SK-N-SH (cell line): ENCODE measurements around the gene ASAP3. TPM values are rescaled to one million over a fixed set of nuclear protein-coding genes. Genes with fewer than 3 reads are reported as not detected.
A peak's percentile ranks its signal among the peaks of the same experiment; 100 is the strongest.

ENCODE experiments used
- CTCF ChIA-PET: fragments of 300-600, 350-600 bp; formaldehyde crosslinking; extraction: SDS; loops from one replicate; lab custom pipeline; 2021; lab: Yijun Ruan, JAX
- POLR2A ChIA-PET: fragments of 350-600 bp; sonication (Branson Sonifier 250); formaldehyde crosslinking; extraction: SDS; loops from one replicate; lab custom pipeline; 2020; ENCODE audit warnings: antibody characterized with exemption, inconsistent platforms; lab: Yijun Ruan, JAX
- DNase-seq: peaks from one replicate; pipeline ENCODE4 v3.0.0; 2012
- H2AFZ ChIP-seq: fragments of 200-600 bp; sonication (generic); 2 replicates; pipeline ENCODE4 v1.8.1; 2016; ENCODE audit warnings: antibody characterized with exemption, mild to moderate bottlenecking, low read depth
- H3F3A ChIP-seq: fragments of 200-600 bp; sonication (generic); replicated peaks from 2 replicates; pipeline ENCODE3; 2016; ENCODE audit warnings: antibody characterized with exemption, mild to moderate bottlenecking; ENCODE audit not compliant: insufficient read depth
- H3K27ac ChIP-seq, 2 experiments: fragments of 200-500 bp in 1 of 2; fragments of 200-600 bp in 1 of 2; sonication (Bioruptor generic) in 1 of 2; sonication (generic), shearing (Covaris generic) in 1 of 2; 2 replicates each; pipeline versions ENCODE4 v1.5.1 to v1.6.1; 2014 to 2016; ENCODE audit warnings: low read depth in 2 of 2, inconsistent platforms in 1 of 2, low read length in 1 of 2, mild to moderate bottlenecking in 1 of 2, mixed read lengths in 1 of 2
- H3K27me3 ChIP-seq: fragments of 200-600 bp; sonication (generic), shearing (Covaris generic); 2 replicates; pipeline ENCODE4 v1.6.1; 2016; ENCODE audit warnings: mixed run types; ENCODE audit not compliant: insufficient read depth
- H3K36me3 ChIP-seq, 2 experiments: fragments of 200-500 bp in 1 of 2; fragments of 200-600 bp in 1 of 2; sonication (Bioruptor generic) in 1 of 2; sonication (generic) in 1 of 2; replicated peaks in 1 of 2; 2 replicates each; pipeline versions ENCODE3 to v1.5.1; 2014 to 2016; ENCODE audit warnings: low read length in 1 of 2, mild to moderate bottlenecking in 1 of 2; ENCODE audit not compliant: insufficient read depth in 2 of 2, control insufficient read depth in 1 of 2
- H3K4me1 ChIP-seq, 2 experiments: fragments of 200-500 bp in 1 of 2; fragments of 200-600 bp in 1 of 2; sonication (Bioruptor generic) in 1 of 2; sonication (generic), shearing (Covaris generic) in 1 of 2; 2 replicates each; pipeline versions ENCODE4 v1.5.1 to v1.6.1; 2014 to 2016; ENCODE audit warnings: low read depth in 1 of 2, low read length in 1 of 2, mixed run types in 1 of 2; ENCODE audit not compliant: insufficient read depth in 2 of 2, control insufficient read depth in 1 of 2
- H3K4me2 ChIP-seq: fragments of 200-600 bp; sonication (generic), shearing (Covaris generic); 2 replicates; pipeline ENCODE4 v1.6.1; 2017; ENCODE audit warnings: mixed run types
- H3K4me3 ChIP-seq, 2 experiments: fragments of 200-500 bp in 1 of 2; fragments of 200-600 bp in 1 of 2; sonication (Bioruptor generic) in 1 of 2; sonication (generic), shearing (Covaris generic) in 1 of 2; 2 replicates each; pipeline versions ENCODE4 v1.5.1 to v1.8.1; 2014 to 2016; ENCODE audit warnings: low read depth in 2 of 2, inconsistent platforms in 1 of 2, low read length in 1 of 2, mild to moderate bottlenecking in 1 of 2, mixed read lengths in 1 of 2, moderate library complexity in 1 of 2
- H3K79me2 ChIP-seq: fragments of 200-600 bp; sonication (generic); 2 replicates; pipeline ENCODE4 v1.8.1; 2017; ENCODE audit warnings: mild to moderate bottlenecking; ENCODE audit not compliant: insufficient read depth
- H3K9ac ChIP-seq: fragments of 200-600 bp; sonication (generic); 2 replicates; pipeline ENCODE4 v1.6.1; 2017; ENCODE audit warnings: mixed run types
- H3K9me2 ChIP-seq: fragments of 200-600 bp; sonication (generic); 2 replicates; pipeline ENCODE4 v1.6.1; 2017; ENCODE audit warnings: mixed run types
- H3K9me3 ChIP-seq: fragments of 200-600 bp; sonication (generic); 2 replicates; pipeline ENCODE4 v1.6.1; 2017; ENCODE audit warnings: mixed run types, mild to moderate bottlenecking, moderate library complexity
- H4K20me1 ChIP-seq: fragments of 200-600 bp; sonication (generic); 2 replicates; pipeline ENCODE4 v1.6.1; 2017; ENCODE audit warnings: mild to moderate bottlenecking, mixed run types; ENCODE audit not compliant: insufficient read depth
- CHD2 ChIP-seq: fragments of 150-350 bp; IDR thresholded peaks from 2 replicates; pipeline ENCODE4 v1.6.1; 2018; ENCODE audit warnings: low read length; ENCODE audit not compliant: partially characterized antibody
- CTCF ChIP-seq: fragments of 200-600 bp; sonication (generic); IDR thresholded peaks from 2 replicates; pipeline ENCODE4 v1.6.1; 2017; ENCODE audit warnings: antibody characterized with exemption, mild to moderate bottlenecking, moderate library complexity
- EZH2phosphoT487 ChIP-seq: fragments of 200-600 bp; sonication (generic); IDR thresholded peaks from 2 replicates; pipeline ENCODE4 v1.6.1; 2017; ENCODE audit warnings: low read depth, mixed run types, mild to moderate bottlenecking, antibody characterized with exemption, moderate library complexity, borderline replicate concordance
- FOXJ3 ChIP-seq: sonication (generic); formaldehyde crosslinking; IDR thresholded peaks from 2 replicates; pipeline ENCODE4 v1.5.1; 2020; ENCODE audit warnings: mild to moderate bottlenecking, missing genetic modification reagents
- GABPA ChIP-seq: IDR thresholded peaks from 2 replicates; pipeline ENCODE4 v1.4.0; 2012; ENCODE audit warnings: low read depth, mild to moderate bottlenecking
- IRF3 ChIP-seq: fragments of 150-350 bp; IDR thresholded peaks from 2 replicates; pipeline ENCODE4 v1.6.1; 2016; ENCODE audit warnings: mild to moderate bottlenecking, low read depth, low read length
- JUND ChIP-seq: IDR thresholded peaks from 2 replicates; pipeline ENCODE4 v1.4.0; 2012
- MXI1 ChIP-seq: IDR thresholded peaks from 2 replicates; pipeline ENCODE4 v1.6.1; 2012; ENCODE audit warnings: mild to moderate bottlenecking, low read depth, low read length, improper control_type of control experiment
- PBX3 ChIP-seq: IDR thresholded peaks from 2 replicates; pipeline ENCODE4; 2012
- REST ChIP-seq: IDR thresholded peaks from 2 replicates; pipeline ENCODE4 v1.6.1; 2012; ENCODE audit warnings: mild to moderate bottlenecking, low read depth, low read length, moderate library complexity
- RFX5 ChIP-seq: IDR thresholded peaks from 2 replicates; pipeline ENCODE4 v1.6.1; 2012; ENCODE audit warnings: mild to moderate bottlenecking, improper control_type of control experiment, low read length
- RXRA ChIP-seq: IDR thresholded peaks from 2 replicates; pipeline ENCODE4 v1.4.0; 2012; ENCODE audit warnings: low read depth, mild to moderate bottlenecking, borderline replicate concordance
- SIN3A ChIP-seq: IDR thresholded peaks from 2 replicates; pipeline ENCODE4 v1.6.1; 2012; ENCODE audit warnings: low read depth, mild to moderate bottlenecking, low read length, moderate library complexity, borderline replicate concordance
- TCF12 ChIP-seq: IDR thresholded peaks from 2 replicates; pipeline ENCODE4 v1.4.0; 2012
- USF1 ChIP-seq: IDR thresholded peaks from 2 replicates; pipeline ENCODE4 v1.4.0; 2012; ENCODE audit warnings: low read depth, borderline replicate concordance
- WGBS: methylation state at CpG from one replicate; pipeline ENCODE4 v1.1.6; 2017; ENCODE audit warnings: low lambda C conversion rate; 5-methylcytosine and 5-hydroxymethylcytosine counted together
- polyA plus RNA-seq, 3 experiments: library from polyadenylated mRNA; depleted of rRNA; stranded (reverse); fragments of >200 nt; gene quantifications; 2 replicates each; pipeline ENCODE4 v1.2.3, GENCODE V29; 2012

ASAP3 gene
- polyA plus RNA-seq, 1 of the 3 experiments (the other 2 are of a cell fraction) = 19.6 TPM

GRCh38 chr1:23427550-23427949 is 56.4 kb downstream of the ASAP3 start:
- 82% methylated on average over 3 of the region's 3 CpGs for WGBS
- Histone ChIP-seq H3K27me3 (no peaks in the 10 kb centered on the region), H3K4me1 (peaks cover 0 to 11% of the 10 kb centered on the region in 2 experiments; a peak in 1 of 4 replicates), H3K9ac (no peak overlapping the region), H3K4me2 (no peak overlapping the region), H3K79me2 (no peaks in the 10 kb centered on the region)
- DNase-seq = no peak
- POLR2A ChIA-PET = no interaction called here
- TF ChIP-seq SIN3A = no peak
- no peak for TF ChIP-seq PBX3
- peak; percentile 82 for TF ChIP-seq REST
- no peak for TF ChIP-seq CTCF
- TF ChIP-seq MXI1 = no peak
- no peak for TF ChIP-seq EZH2phosphoT487
- TF ChIP-seq JUND = no peak
- no peak for TF ChIP-seq GABPA
- TF ChIP-seq, all 33 proteins: peak for 1
- Histone ChIP-seq H3K9me2 (no peaks in the 10 kb centered on the region), H3F3A (no peaks in the 10 kb centered on the region), H4K20me1 (no peaks in the 10 kb centered on the region), H3K9me3 (no peaks in the 10 kb centered on the region), H3K27ac (no peak overlapping the region), H3K4me3 (no peak overlapping the region), H2AFZ (no peak overlapping the region), H3K36me3 (peaks cover 8 to 31% of the 10 kb centered on the region in 2 experiments)
- CTCF ChIA-PET = interaction anchor here (1.0 kb wide), 1 partner anchor 23 kb away, joined by 3 read pairs; no protein-coding TSS in a partner anchor

GRCh38 chr1:23426828-23427227 is 57.2 kb downstream of the ASAP3 start:
- no peaks in the 10 kb centered on the region for H3F3A ChIP-seq
- peaks cover 6 to 30% of the 10 kb centered on the region in 2 experiments for H3K36me3 ChIP-seq
- no peak overlapping the region for H2AFZ ChIP-seq
- no peak for DNase-seq
- ChIA-PET CTCF (interaction anchor here (0.6 to 1.2 kb wide), 3 partner anchors 9 to 210 kb away, joined by 3 read pairs; no protein-coding TSS in a partner anchor), POLR2A (no interaction called here)
- peaks cover 0 to 18% of the 10 kb centered on the region in 2 experiments; a peak in 1 of 4 replicates for H3K4me1 ChIP-seq
- H3K9me2 ChIP-seq = no peaks in the 10 kb centered on the region
- no peak overlapping the region for H3K4me2 ChIP-seq
- no peak overlapping the region for H3K9ac ChIP-seq
- no peaks in the 10 kb centered on the region for H3K27me3 ChIP-seq
- H3K4me3 ChIP-seq = no peak overlapping the region
- no peak overlapping the region for H3K27ac ChIP-seq
- no peaks in the 10 kb centered on the region for H4K20me1 ChIP-seq
- 86% methylated on average over 2 of the region's 2 CpGs for WGBS
- H3K79me2 ChIP-seq = no peaks in the 10 kb centered on the region
- H3K9me3 ChIP-seq = no peaks in the 10 kb centered on the region
- no peak for TF ChIP-seq PBX3
- TF ChIP-seq RFX5 = no peak
- TF ChIP-seq USF1 = no peak
- no peak for TF ChIP-seq FOXJ3 (CRISPR knock-in tag)
- no peak for TF ChIP-seq CHD2
- TF ChIP-seq RXRA = no peak
- TF ChIP-seq TCF12 = no peak
- TF ChIP-seq IRF3 = no peak
